GM12878 (cell line): ENCODE data around the gene ATP7A. TPM values are rescaled to one million over a fixed set of nuclear protein-coding genes. Genes with fewer than 3 reads are reported as not detected.

Experiments used
- CBFB ChIP-seq: IDR thresholded peaks from 2 replicates; pipeline ENCODE4 v1.6.1; 2016; ENCODE audit warnings: antibody characterized with exemption, low read depth
- CHD1 ChIP-seq: IDR thresholded peaks from 2 replicates; pipeline ENCODE4 v1.6.1; 2012; ENCODE audit warnings: low read depth, low read length, improper control_type of control experiment
- CREM ChIP-seq: IDR thresholded peaks from 2 replicates; pipeline ENCODE4 v1.6.1; 2014; ENCODE audit warnings: antibody characterized with exemption, low read depth
- EZH2 ChIP-seq: IDR thresholded peaks from 2 replicates; pipeline ENCODE4 v1.6.1; 2012; ENCODE audit warnings: low read depth, mild to moderate bottlenecking, control low read depth, inconsistent platforms, low read length, borderline replicate concordance; ENCODE audit not compliant: control insufficient read depth
- IRF4 ChIP-seq: IDR thresholded peaks from 2 replicates; pipeline ENCODE4 v1.6.1; 2011; ENCODE audit warnings: low read depth, low read length
- JUND ChIP-seq: IDR thresholded peaks from 2 replicates; pipeline ENCODE4 v1.6.1; 2012; ENCODE audit warnings: low read depth, mild to moderate bottlenecking, low read length, improper control_type of control experiment, moderate library complexity
- NFXL1 ChIP-seq: fragments of 450-650 bp; IDR thresholded peaks from 2 replicates; pipeline ENCODE4 v1.6.1; 2017; ENCODE audit warnings: antibody characterized with exemption, mild to moderate bottlenecking, borderline replicate concordance
- RUNX3 ChIP-seq: IDR thresholded peaks from 2 replicates; pipeline ENCODE4 v1.6.1; 2012; ENCODE audit warnings: low read length, inconsistent platforms
- SMARCA5 ChIP-seq: fragments of 450-650 bp; IDR thresholded peaks from 2 replicates; pipeline ENCODE4 v1.6.1; 2017; ENCODE audit warnings: mild to moderate bottlenecking
- SMC3 ChIP-seq: IDR thresholded peaks from 2 replicates; pipeline ENCODE4 v1.6.1; 2011; ENCODE audit warnings: low read length, improper control_type of control experiment, borderline replicate concordance
- STAT1 ChIP-seq: fragments of 450-650 bp; conservative IDR thresholded peaks from 2 replicates; pipeline ENCODE4 v1.6.1; 2014; ENCODE audit warnings: antibody characterized with exemption, mild to moderate bottlenecking
- TAF1 ChIP-seq: IDR thresholded peaks from 2 replicates; pipeline ENCODE4 v1.6.1; 2011; ENCODE audit warnings: mild to moderate bottlenecking, low read depth, low read length, borderline replicate concordance
- TARDBP ChIP-seq: IDR thresholded peaks from 2 replicates; pipeline ENCODE4 v1.6.1; 2016; ENCODE audit warnings: borderline replicate concordance
- TCF3 ChIP-seq: IDR thresholded peaks from 2 replicates; pipeline ENCODE4 v1.6.1; 2012; ENCODE audit warnings: low read depth, mild to moderate bottlenecking, low read length, borderline replicate concordance; ENCODE audit not compliant: insufficient read depth
- ZNF207 ChIP-seq: fragments of 450-650 bp; IDR thresholded peaks from 2 replicates; pipeline ENCODE4 v1.6.1; 2014; ENCODE audit warnings: antibody characterized with exemption, mild to moderate bottlenecking, borderline replicate concordance
- ZZZ3 ChIP-seq: IDR thresholded peaks from 2 replicates; pipeline ENCODE4 v1.6.1; 2011; ENCODE audit warnings: low read depth; ENCODE audit not compliant: control insufficient read depth, insufficient read length
- polyA plus RNA-seq, 11 experiments: library from polyadenylated mRNA; depleted of rRNA in 4 of 11; unstranded in 6 of 11; stranded (reverse) in 5 of 11; fragments of >200 nt; fragmentation: Nextera tagmentation in 4 of 11; fragmentation: Illumina TruSeq in 1 of 11; extraction: Ambion mirVana in 4 of 11; extraction: Trizol in 1 of 11; gene quantifications; 1 replicate in 1 of 11; 2 replicates in 10 of 11; pipeline versions ENCODE4 v1.2.1 to v1.2.3, GENCODE V29; 2011 to 2016; ENCODE audit warnings: inconsistent platforms in 2 of 11, missing spikeins in 2 of 11, low read depth in 1 of 11
- total RNA-seq, 4 experiments: library from RNA; depleted of rRNA in 3 of 4; stranded (reverse); fragments of >200 nt in 3 of 4; fragmentation: Illumina TruSeq in 1 of 4; extraction: Trizol in 1 of 4; gene quantifications; 2 replicates each; pipeline versions ENCODE4 v1.2.1 to v1.2.3, GENCODE V29; 2013 to 2021
- TF ChIP-seq, protein P1 (sequence below): fragments of 450-650 bp; IDR thresholded peaks from 2 replicates; pipeline ENCODE4 v1.6.1; 2017; ENCODE audit warnings: mild to moderate bottlenecking, moderate library complexity
- TF ChIP-seq, protein P2 (sequence below): fragments of 150-350 bp; IDR thresholded peaks from 2 replicates; pipeline ENCODE4 v1.6.1; 2014; ENCODE audit warnings: mild to moderate bottlenecking, low read depth, low read length
- TF ChIP-seq, protein P3 (sequence below): fragments of 450-650 bp; IDR thresholded peaks from 2 replicates; pipeline ENCODE4 v1.6.1; 2017; ENCODE audit warnings: antibody characterized with exemption, mild to moderate bottlenecking, moderate library complexity

Gene ATP7A
- total and polyA plus RNA-seq, 10 of the 15 experiments (the other 5 are each of a cell fraction or from before 2014, with no cell fraction given), result 2.5 to 12.0 (median 7.6) TPM

DNA sequence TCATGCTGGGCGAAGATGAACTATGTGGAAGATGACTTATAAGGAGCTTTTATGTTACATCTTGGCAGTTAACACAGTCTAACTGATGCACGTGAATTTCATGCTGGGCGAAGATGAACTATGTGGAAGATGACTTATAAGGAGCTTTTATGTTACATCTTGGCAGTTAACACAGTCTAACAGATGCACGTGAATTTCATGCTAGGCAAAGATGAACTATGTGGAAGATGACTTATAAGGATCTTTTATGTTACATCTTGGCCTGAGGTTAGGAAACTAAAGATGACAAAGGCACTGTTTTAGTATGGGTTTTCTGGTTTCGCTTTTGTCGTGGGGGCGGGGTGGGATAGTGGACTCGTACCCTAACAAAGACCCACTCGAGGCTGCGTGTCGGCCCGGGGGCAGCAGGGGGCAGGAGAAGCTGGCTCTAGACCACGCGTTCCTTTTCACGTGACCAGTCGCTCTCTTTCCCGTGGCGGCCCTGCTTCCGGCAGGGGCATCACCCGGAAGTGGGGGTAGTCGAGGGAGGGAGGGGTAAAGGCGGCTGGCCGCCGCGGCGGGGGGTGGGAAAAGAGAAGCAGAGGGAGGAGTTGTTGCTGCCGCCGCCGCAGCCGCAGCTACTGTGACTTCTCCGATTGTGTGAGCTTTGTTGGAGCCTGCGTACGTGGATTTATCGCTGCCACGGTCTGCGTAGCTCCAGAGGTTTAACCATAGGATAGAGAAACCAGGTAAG, at the start of gene ATP7A (continued):
- TF ChIP-seq, protein P1, sequence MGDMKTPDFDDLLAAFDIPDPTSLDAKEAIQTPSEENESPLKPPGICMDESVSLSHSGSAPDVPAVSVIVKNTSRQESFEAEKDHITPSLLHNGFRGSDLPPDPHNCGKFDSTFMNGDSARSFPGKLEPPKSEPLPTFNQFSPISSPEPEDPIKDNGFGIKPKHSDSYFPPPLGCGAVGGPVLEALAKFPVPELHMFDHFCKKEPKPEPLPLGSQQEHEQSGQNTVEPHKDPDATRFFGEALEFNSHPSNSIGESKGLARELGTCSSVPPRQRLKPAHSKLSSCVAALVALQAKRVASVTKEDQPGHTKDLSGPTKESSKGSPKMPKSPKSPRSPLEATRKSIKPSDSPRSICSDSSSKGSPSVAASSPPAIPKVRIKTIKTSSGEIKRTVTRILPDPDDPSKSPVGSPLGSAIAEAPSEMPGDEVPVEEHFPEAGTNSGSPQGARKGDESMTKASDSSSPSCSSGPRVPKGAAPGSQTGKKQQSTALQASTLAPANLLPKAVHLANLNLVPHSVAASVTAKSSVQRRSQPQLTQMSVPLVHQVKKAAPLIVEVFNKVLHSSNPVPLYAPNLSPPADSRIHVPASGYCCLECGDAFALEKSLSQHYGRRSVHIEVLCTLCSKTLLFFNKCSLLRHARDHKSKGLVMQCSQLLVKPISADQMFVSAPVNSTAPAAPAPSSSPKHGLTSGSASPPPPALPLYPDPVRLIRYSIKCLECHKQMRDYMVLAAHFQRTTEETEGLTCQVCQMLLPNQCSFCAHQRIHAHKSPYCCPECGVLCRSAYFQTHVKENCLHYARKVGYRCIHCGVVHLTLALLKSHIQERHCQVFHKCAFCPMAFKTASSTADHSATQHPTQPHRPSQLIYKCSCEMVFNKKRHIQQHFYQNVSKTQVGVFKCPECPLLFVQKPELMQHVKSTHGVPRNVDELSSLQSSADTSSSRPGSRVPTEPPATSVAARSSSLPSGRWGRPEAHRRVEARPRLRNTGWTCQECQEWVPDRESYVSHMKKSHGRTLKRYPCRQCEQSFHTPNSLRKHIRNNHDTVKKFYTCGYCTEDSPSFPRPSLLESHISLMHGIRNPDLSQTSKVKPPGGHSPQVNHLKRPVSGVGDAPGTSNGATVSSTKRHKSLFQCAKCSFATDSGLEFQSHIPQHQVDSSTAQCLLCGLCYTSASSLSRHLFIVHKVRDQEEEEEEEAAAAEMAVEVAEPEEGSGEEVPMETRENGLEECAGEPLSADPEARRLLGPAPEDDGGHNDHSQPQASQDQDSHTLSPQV, result no peak
- TF ChIP-seq CBFB (no peak), TCF3 (no peak), TARDBP (no peak), CREM (peak; percentile 34; the same call in 1 of the 2 replicates), TAF1 (no peak), ZNF207 (no peak), IRF4 (no peak), STAT1 (no peak), JUND (no peak), RUNX3 (no peak; the same call in 1 of the 2 replicates), NFXL1 (no peak), ZZZ3 (no peak), EZH2 (no peak), SMARCA5 (no peak), SMC3 (peak; percentile 55; the same call in 1 of the 2 replicates), CHD1 (no peak)
- TF ChIP-seq, protein P2, sequence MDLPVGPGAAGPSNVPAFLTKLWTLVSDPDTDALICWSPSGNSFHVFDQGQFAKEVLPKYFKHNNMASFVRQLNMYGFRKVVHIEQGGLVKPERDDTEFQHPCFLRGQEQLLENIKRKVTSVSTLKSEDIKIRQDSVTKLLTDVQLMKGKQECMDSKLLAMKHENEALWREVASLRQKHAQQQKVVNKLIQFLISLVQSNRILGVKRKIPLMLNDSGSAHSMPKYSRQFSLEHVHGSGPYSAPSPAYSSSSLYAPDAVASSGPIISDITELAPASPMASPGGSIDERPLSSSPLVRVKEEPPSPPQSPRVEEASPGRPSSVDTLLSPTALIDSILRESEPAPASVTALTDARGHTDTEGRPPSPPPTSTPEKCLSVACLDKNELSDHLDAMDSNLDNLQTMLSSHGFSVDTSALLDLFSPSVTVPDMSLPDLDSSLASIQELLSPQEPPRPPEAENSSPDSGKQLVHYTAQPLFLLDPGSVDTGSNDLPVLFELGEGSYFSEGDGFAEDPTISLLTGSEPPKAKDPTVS, result no peak
- TF ChIP-seq, protein P3, sequence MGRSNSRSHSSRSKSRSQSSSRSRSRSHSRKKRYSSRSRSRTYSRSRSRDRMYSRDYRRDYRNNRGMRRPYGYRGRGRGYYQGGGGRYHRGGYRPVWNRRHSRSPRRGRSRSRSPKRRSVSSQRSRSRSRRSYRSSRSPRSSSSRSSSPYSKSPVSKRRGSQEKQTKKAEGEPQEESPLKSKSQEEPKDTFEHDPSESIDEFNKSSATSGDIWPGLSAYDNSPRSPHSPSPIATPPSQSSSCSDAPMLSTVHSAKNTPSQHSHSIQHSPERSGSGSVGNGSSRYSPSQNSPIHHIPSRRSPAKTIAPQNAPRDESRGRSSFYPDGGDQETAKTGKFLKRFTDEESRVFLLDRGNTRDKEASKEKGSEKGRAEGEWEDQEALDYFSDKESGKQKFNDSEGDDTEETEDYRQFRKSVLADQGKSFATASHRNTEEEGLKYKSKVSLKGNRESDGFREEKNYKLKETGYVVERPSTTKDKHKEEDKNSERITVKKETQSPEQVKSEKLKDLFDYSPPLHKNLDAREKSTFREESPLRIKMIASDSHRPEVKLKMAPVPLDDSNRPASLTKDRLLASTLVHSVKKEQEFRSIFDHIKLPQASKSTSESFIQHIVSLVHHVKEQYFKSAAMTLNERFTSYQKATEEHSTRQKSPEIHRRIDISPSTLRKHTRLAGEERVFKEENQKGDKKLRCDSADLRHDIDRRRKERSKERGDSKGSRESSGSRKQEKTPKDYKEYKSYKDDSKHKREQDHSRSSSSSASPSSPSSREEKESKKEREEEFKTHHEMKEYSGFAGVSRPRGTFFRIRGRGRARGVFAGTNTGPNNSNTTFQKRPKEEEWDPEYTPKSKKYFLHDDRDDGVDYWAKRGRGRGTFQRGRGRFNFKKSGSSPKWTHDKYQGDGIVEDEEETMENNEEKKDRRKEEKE, result no peak
